Loucy (cell line): ENCODE measurements around the gene SAMSN1.

ENCODE experiments used
- CTCF ChIP-seq: fragments of 200-600 bp; sonication (generic); conservative IDR thresholded peaks from 2 replicates; pipeline ENCODE4 v1.5.1; 2014; ENCODE audit warnings: mild to moderate bottlenecking, antibody characterized with exemption, low read length
- EZH2phosphoT487 ChIP-seq: fragments of 200-600 bp; IDR thresholded peaks from 2 replicates; pipeline ENCODE4 v1.6.1; 2018; ENCODE audit warnings: antibody characterized with exemption, mild to moderate bottlenecking, moderate library complexity, borderline replicate concordance

- TF ChIP-seq CTCF, result no peak
- TF ChIP-seq EZH2phosphoT487, result no peak
Measured at GRCh38 chr21:14543983-14544382, 2.1 kb downstream of the SAMSN1 start.
